WI38 (cell line): ENCODE results near the gene ZNF189.

Experiments used
- H3K4me3 ChIP-seq: 2 replicates; pipeline ENCODE4 v1.5.1; 2011; ENCODE audit warnings: low read depth, mild to moderate bottlenecking, control low read depth, low read length
- TF ChIP-seq, protein P1 (sequence below): IDR thresholded peaks from 2 replicates; pipeline ENCODE4 v1.5.1; 2012; ENCODE audit warnings: low read depth, mild to moderate bottlenecking, control low read depth, low read length

Gene ZNF189

DNA sequence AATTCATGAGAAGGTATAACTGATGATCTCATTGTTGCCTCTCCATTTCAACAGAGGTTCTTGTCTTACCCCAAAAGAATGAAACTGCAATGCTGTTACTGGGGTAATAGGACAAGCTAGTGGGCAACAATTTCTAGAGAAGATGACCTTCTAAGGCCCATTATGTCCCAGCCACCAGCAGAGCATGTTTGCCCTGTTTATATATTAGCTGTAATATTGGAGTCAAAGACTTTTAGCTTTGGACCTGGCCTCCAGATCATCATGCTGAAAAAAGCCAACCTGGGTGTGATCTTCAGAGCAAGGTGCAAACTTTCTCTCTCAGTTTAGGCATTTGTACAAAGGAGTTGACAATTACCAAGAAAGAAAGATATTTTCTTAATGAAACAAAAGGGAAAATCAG lies 33.5 kb downstream of the ZNF189 start:
- no peak overlapping the region for H3K4me3 ChIP-seq
- TF ChIP-seq, protein P1, sequence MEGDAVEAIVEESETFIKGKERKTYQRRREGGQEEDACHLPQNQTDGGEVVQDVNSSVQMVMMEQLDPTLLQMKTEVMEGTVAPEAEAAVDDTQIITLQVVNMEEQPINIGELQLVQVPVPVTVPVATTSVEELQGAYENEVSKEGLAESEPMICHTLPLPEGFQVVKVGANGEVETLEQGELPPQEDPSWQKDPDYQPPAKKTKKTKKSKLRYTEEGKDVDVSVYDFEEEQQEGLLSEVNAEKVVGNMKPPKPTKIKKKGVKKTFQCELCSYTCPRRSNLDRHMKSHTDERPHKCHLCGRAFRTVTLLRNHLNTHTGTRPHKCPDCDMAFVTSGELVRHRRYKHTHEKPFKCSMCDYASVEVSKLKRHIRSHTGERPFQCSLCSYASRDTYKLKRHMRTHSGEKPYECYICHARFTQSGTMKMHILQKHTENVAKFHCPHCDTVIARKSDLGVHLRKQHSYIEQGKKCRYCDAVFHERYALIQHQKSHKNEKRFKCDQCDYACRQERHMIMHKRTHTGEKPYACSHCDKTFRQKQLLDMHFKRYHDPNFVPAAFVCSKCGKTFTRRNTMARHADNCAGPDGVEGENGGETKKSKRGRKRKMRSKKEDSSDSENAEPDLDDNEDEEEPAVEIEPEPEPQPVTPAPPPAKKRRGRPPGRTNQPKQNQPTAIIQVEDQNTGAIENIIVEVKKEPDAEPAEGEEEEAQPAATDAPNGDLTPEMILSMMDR = no peak

DNA sequence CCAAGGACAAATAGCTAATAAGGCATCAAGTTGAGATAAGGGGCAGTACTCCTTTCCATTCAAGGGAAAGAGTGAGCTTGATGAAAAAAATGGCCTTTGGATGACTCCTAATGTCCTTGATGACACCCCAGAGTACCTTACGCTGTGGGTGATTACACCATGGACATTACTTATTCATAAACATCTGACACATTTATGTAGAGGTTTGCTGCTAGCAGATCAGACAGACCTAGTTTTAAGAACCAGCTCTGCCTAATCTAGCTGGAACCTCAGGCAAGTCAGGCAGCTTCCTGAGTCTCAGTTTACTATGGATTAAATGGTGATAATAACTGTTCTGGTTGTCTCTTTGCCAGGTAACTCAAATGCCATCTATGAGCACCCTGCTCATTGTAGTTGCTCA lies 34.1 kb downstream of the ZNF189 start:
- TF ChIP-seq, protein P1 = no peak
- H3K4me3 ChIP-seq = no peak overlapping the region

DNA sequence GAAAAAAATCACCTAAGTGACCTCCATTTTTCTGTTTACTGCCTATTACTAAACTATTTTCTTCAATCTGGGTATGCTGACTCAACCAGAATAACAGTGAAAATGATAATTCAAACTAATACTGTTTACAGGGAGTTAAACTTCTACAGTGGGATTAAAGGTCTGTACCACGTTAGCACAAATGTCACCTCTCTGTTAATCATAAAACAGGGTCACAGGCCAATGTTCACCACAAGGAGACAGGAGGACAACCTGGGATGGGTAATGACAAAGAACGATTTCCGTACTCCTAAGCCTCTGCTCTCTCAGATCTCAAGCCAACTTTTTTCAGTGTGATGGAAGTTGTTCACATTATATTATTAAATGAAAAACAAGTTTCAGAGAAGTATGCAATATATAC lies 34.6 kb downstream of the ZNF189 start:
- H3K4me3 ChIP-seq = no peak overlapping the region
- TF ChIP-seq, protein P1 = no peak

DNA sequence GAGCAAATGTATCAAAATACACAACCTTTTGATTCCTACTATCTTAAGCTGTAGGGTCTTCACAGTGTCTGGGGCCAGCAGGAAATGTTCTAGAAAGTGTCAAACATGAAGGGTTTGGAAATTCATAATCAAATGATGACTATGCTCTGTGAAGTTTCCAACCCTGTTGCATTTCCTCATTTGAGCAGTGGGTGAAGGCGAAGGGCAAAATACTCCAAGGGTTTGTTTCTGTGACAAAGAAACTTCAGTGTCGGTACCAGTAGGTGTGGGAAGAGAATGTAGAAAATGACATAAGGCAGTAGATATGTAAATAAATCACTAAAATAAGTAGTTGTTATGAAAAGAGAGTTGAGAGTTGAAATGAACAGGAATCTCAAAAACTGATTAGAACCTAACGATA lies 36.3 kb downstream of the ZNF189 start:
- TF ChIP-seq, protein P1 = no peak

DNA sequence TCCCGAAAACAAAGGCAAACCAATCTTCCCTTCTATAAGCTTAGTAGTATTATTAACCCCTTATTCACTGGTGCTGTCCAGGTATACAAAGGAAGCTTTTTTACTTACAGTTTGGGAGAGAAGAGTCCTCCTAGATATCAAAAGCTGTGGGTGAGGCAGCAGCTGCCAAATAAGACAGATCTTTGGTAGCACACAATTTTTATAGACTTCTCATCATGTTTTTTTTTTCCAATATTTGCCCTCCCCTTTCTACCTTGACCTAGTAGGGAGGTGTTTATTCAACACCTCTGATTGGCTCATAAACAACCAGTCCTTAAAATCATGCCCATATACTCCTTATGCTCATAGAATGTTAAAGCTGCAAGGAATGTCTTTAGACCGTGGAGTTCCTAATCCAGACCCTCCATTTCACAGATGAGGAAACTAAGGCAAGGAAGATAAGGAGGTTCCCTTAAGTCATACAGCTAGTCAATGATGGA lies 37.0 kb downstream of the ZNF189 start, which contains the start of gene ALDOB:
Gene ALDOB, minus strand, starts transcription at position 174 of the 479 bp plus-strand sequence. CDS start 4,887 bp downstream, outside the sequence.
- TF ChIP-seq, protein P1 = no peak
- H3K4me3 ChIP-seq = no peak within 1 kb of the TSS

More for the DNA sequence above, 36.3 kb downstream of the ZNF189 start:
- no peak overlapping the region for H3K4me3 ChIP-seq

DNA sequence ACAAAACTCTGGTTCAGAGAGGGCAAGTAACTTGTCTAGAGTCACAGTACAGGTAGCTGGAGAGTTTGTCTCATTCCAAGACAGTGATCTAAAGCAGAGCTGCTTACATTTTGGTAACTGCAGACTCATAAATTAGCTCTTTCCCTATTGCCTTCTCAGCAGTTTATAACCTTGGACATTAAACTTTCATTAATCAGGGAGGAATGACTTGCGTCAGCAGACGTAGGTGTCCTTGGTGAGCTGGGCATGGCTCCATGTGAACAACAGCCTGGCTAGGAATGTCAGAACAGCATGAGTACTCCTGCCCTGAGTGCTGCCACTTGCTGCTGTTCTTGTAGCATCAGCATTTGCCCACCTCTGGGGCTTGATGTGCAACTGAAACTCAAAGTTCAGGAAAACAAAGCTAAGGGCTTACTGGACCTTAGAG lies 39.2 kb downstream of the ZNF189 start:
- no peak overlapping the region for H3K4me3 ChIP-seq
- TF ChIP-seq, protein P1 = no peak

DNA sequence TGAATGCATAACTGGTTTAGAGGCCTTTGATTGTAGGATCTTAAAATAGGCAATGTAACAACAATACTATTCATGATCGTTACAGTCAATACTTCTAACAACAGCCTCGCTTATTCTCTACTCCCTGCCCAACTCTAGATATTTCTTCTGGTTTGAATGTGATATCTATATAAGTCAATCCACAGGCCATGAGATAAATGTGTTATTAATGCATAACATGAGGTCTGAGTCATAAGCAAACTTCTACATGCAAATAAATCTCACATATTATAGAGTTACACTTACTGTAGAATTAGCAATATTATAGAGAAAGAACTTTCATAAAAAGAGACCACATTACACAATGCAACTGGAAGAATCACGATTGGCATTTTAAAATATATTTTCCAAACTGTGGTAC lies 39.9 kb downstream of the ZNF189 start:
- TF ChIP-seq, protein P1 = no peak
- no peak overlapping the region for H3K4me3 ChIP-seq
